Superior temporal gyrus (tissue), 1 donor: ENCODE measurements around the gene GLIPR1L1.
"Not testable (repeated sequence)": the region's sequence is repeated elsewhere in the genome, so short reads cannot be mapped to it uniquely, and the experiment has no call there.

Experiments used
- DNase-seq: peaks from one replicate; pipeline ENCODE4 v3.0.0-alpha.2; 2016; ENCODE audit errors: extremely low spot score

GLIPR1L1 gene

GRCh38 chr12:75334384-75335030, at the start of gene GLIPR1L1:
TSS of gene GLIPR1L1 (plus strand) at chr12:75334670. CDS start at chr12:75334729, 59 bp downstream.
- peak; percentile 97 for DNase-seq

DNA sequence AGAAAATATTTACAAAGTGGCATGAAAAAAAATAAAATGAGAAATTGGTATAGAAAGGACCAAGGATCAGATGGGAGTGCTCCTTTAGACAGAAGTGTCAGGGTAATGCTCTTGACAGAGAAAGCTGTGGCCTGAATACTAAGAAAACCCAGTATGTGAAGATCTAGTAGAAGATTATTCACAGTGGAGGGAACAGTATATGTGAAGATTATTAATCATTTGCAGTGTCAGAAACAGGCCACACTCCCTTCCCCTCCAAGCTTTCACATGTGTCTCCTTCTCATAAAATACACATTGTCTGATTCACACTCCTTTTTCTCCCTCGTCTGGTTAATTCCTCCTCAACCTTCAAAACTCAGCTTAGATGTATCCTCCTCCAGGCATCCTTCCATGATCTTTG, 45.6 kb upstream of the GLIPR1L1 start:
- no peak for DNase-seq

- DNase-seq, result peak; percentile 65
Observed at GRCh38 chr12:75289753-75290152, 44.7 kb upstream of the GLIPR1L1 start.

- DNase-seq, result no peak
Observed at GRCh38 chr12:75291014-75291413, 43.5 kb upstream of the GLIPR1L1 start.

- no peak for DNase-seq
Observed at GRCh38 chr12:75294336-75294735, 40.1 kb upstream of the GLIPR1L1 start.

DNA sequence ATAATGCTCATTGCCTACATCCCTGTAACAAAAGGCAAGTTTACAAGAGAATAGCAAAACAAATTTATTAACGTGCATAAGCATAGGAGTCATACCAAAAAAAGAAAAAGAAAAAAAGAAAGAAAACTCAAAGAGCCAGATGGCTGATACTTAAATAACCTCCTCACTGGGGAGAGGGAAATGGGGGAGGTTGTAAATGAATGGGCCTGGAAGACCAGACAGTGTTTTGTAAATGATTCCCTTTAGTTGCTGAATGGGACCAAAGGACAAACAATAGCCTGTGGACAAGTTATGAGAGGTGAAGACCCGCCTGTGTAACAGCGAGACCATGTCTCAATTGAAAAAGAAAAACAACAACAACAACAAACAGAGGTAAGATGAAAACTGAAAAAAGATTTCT, 39.7 kb upstream of the GLIPR1L1 start:
- DNase-seq, result no peak

DNA sequence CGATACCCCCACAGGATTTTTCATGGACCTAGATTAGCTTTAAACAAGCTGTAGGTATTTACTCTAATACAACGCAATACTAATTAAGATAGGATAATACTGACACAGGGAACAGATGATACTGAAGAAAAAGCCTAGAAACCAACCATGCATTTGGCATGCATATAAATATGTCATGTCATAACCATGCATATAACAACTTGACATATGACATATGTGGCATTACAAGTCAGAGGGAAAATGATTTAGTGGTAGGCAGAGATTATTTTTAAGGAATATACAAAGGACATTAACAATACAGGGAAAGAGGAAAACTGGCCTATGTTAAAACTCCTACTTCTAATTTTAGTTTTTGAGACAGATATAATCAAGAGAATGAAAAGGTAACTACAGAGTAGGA, 32.2 kb upstream of the GLIPR1L1 start:
- DNase-seq, result no peak

GRCh38 chr12:75302781-75303180, 31.7 kb upstream of the GLIPR1L1 start:
- no peak for DNase-seq

DNA sequence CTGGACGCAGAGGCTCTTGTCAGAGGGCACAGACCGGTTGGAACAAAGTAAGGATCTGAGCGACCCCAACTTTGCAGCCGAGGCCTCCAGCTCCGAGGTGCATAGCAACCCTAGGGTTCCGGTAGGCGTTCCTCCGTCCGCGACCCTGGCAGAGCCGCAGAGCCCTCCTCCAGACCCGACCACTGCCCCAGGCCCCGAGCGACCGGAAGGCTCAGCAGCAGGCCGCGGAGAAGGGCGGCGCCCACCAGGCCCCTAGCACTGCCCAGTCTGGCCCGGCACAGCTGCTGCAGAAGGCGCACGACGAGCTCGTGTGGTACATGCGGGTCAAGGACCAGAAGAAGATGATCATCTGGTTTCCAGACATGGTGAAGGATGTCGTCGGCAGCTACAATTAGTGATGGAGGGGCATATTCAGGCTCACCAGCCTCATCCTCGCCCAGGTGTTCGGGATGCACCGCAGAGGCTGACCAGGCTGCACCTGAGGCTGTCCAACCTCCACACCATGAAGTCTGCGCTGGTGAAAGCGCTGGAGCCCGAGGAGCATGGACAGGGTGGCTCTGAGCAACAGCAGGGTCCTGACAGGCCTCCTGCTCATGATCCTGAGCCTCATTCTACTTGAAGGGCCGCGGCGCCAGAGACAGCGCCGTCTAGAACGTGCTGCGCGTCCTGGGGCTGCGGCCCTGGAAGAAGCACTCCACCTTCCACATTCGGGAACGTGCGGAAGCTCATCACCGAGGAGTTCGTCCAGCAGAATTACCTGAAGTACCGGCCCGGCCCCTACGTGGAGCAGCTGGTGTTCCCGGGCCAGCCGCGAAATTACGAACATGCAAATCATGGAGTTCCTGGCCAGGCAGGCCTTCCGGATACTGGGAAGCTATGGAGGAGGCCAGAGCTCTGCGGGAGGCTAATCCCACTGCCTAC, 28.8 kb upstream of the GLIPR1L1 start:
- DNase-seq, result no peak

GRCh38 chr12:75308279-75308678, 26.2 kb upstream of the GLIPR1L1 start:
- no peak for DNase-seq

- no peak for DNase-seq
Observed at GRCh38 chr12:75311369-75311768, 23.1 kb upstream of the GLIPR1L1 start.

GRCh38 chr12:75315518-75315917, 19.0 kb upstream of the GLIPR1L1 start:
- DNase-seq, result no peak

GRCh38 chr12:75317784-75318183, 16.7 kb upstream of the GLIPR1L1 start:
- no peak for DNase-seq

DNA sequence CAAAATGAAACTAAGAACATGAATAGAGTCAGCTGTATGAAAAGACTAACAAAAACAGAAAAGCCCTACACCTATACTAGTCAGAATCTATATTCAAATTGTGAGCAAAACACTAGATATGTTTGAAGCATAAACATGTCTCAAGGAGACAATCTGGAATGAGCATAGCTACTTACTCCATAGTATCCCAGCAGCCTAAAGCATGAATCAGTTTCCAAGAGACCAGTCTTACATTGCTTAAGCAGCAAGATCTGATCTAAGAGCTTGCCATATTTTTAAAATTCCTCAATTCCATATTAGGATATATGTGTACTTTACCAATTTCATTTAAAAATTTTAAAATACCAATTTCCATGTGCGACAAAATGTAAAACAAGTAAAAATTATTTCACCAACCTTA, 12.0 kb upstream of the GLIPR1L1 start:
- DNase-seq, result no peak

- DNase-seq, result no peak
Observed at GRCh38 chr12:75323663-75324062, 10.8 kb upstream of the GLIPR1L1 start.

GRCh38 chr12:75327642-75328041, 6.8 kb upstream of the GLIPR1L1 start:
- DNase-seq, result no peak

DNA sequence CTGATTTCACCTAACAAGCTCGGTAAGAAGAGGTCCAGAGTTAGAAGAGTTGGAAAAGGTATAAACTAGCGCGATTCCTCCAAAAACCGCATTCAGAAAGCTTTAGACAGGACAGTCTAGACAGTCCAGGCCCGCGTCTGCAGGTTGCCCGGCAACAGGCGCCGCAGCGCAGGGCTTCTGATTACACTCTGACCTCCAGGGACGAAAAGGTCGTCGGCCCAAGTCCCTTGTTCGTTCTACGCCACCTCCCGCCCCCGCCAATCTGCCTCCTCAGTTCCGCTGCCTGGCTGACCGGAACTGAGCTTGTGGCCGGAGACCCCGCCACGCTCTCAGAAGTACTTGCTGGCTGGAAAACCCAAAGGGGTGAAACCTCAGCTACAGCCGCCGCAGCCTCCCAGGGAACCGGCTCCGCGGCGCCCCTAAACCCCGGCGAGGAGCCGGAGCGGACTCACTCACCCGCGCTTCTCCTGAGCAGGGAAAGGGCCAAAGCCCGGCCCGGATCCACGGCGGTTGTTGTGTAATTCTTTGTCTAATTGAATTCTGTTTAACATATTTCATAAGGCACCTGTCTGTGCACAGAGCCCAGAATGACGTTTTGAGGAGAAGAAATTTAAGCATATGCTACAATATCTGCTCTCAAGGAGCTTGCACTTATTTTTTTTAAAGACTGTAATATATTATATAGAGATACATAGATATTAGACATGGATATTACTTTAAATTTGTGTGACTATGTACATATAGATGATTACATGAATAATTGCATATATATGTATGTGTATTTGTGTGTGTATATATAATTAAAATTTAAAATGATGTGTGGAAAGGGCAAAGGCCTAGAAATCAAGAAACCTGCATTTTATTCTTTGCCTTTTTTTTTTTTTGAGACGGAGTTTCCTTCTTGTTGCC, 4.3 kb upstream of the GLIPR1L1 start, which contains the start of gene CAPS2:
CAPS2 (minus strand) TSS at position 407 of the 909 bp plus-strand sequence. CDS start 3,826 bp downstream, outside the sequence.
- DNase-seq, result peak; percentile 81

- no peak for DNase-seq
Observed at GRCh38 chr12:75337905-75338304, 3.4 kb downstream of the GLIPR1L1 start.

GRCh38 chr12:75341873-75342272, 7.4 kb downstream of the GLIPR1L1 start:
- no peak for DNase-seq

GRCh38 chr12:75345531-75345930, 11.1 kb downstream of the GLIPR1L1 start:
- no peak for DNase-seq

GRCh38 chr12:75346215-75346614, 11.7 kb downstream of the GLIPR1L1 start:
- not testable (repeated sequence) for DNase-seq

- DNase-seq, result no peak
Observed at GRCh38 chr12:75349946-75350345, 15.5 kb downstream of the GLIPR1L1 start.
